ENCODE data around the gene OSBPL3. TPM values are rescaled to one million over a fixed set of nuclear protein-coding genes. Genes with fewer than 3 reads are reported as not detected.
"Not testable (repeated sequence)": the region's sequence is repeated elsewhere in the genome, so short reads cannot be mapped to it uniquely, and the experiment has no call there.

The OSBPL3 gene
- total and polyA plus RNA-seq, 5 experiments from 2014 or later, result 3.4 to 28.4 (median 5.3) TPM

- no peak for DNase-seq
- H3K9me3 Mint-ChIP-seq, result no peaks in the 10 kb centered on the region
- H3K36me3 Mint-ChIP-seq, result peaks cover 13 to 59% (median 41%) of the 10 kb centered on the region in 3 donors
- POLR2A ChIA-PET, result no interaction called here
- no peak overlapping the region for H3K27ac Mint-ChIP-seq
- no peaks in the 10 kb centered on the region for H3K27me3 Mint-ChIP-seq
- no peaks in the 10 kb centered on the region for H3K4me1 Mint-ChIP-seq
- ATAC-seq, result no peak
- no peak overlapping the region for H3K4me3 Mint-ChIP-seq
These were observed 171.5 kb downstream of the OSBPL3 start for GRCh38 chr7:24808518-24808917.

GRCh38 chr7:24802300-24802699 lies 177.7 kb downstream of the OSBPL3 start:
- peak overlapping the region in 1 of 10 donors; percentile 66 for H3K27ac Mint-ChIP-seq
- DNase-seq (no peak), ATAC-seq (no peak)
- POLR2A ChIA-PET, result no interaction called here
- peaks cover 19 to 63% (median 45%) of the 10 kb centered on the region in 3 donors for H3K36me3 Mint-ChIP-seq
- no peaks in the 10 kb centered on the region for H3K27me3 Mint-ChIP-seq
- H3K4me1 Mint-ChIP-seq, result peaks cover 0 to 2% (median 0%) of the 10 kb centered on the region in 4 donors
- no peak overlapping the region for H3K4me3 Mint-ChIP-seq
- H3K9me3 Mint-ChIP-seq, result no peaks in the 10 kb centered on the region

DNA sequence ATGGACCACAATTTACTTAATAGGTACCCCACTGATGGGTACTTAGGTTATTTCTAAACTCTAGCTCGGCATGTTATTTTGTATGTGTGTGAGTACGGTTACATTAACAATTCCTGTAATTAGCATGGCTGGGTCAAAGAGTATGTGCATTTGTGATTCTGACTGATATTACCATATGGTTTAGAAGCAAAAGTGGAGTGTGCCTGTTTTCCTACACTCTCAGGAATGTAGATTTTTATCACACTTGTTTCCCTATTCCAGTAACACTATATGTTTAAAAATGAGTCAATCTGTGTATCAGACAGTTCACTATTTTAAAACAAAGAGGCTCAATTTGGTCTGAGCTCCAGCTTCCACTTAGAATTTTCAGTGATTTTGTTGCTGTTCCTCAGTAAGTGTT lies 178.1 kb downstream of the OSBPL3 start:
- H3K4me1 Mint-ChIP-seq, result peaks cover 0 to 2% (median 0%) of the 10 kb centered on the region in 4 donors
- no peak for ATAC-seq

DNA sequence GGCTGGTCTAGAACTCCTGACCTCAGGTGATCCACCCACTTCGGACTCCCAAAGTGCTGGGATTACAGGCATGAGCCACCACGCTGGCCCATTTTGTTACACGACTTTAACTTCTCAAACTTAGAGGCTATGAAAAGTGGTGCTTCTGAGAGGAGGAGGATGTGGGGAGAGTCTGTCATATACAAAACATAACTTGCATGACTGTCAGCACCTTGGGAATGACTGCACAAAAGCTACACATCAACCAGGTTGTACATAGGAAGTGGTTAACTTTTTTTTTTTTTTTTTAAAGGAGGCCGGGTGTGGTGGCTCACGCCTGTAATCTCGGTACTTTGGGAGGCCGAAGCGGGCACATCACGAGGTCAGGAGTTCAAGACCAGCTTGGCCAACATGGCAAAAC lies 179.3 kb downstream of the OSBPL3 start:
- Mint-ChIP-seq H3K4me3 (no peak overlapping the region), H3K27me3 (no peaks in the 10 kb centered on the region), H3K4me1 (peaks cover 0 to 2% (median 0%) of the 10 kb centered on the region in 4 donors), H3K27ac (no peak overlapping the region), H3K9me3 (no peaks in the 10 kb centered on the region), H3K36me3 (peaks cover 19 to 63% (median 43%) of the 10 kb centered on the region in 3 donors)
- no peak for DNase-seq
- no peak for ATAC-seq
- POLR2A ChIA-PET, result interaction anchor here (0.6 to 0.7 kb wide), 2 partner anchors 92 to 119 kb away, joined by 3 to 5 read pairs; no protein-coding TSS in a partner anchor

More for the DNA sequence above, 178.1 kb downstream of the OSBPL3 start:
- Mint-ChIP-seq H3K36me3 (peaks cover 19 to 66% (median 45%) of the 10 kb centered on the region in 3 donors), H3K9me3 (no peaks in the 10 kb centered on the region), H3K27ac (peak overlapping the region in 1 of 10 donors; percentile 66), H3K27me3 (no peaks in the 10 kb centered on the region), H3K4me3 (no peak overlapping the region)
- no peak for DNase-seq
- POLR2A ChIA-PET, result no interaction called here

DNA sequence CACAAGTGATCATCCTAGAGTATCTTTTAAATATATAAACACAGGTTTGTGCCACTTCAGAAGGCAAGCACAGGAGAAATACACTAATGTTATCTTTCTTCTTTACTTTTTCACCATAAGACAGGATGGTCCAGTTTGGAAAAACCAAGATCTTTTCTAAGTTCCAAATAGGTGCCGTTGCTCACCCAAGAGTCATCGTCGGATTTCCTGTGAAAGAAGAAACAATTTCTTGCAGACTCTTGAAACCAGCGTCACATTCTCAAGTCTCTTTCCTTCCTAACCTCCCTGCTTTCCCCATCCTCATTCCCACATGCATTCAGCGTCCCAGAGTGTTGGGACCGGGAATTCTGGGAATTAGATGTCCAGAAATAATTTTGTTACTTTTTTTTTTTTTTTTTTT lies 179.9 kb downstream of the OSBPL3 start:
- peaks cover 0 to 2% (median under 1%) of the 10 kb centered on the region in 4 donors for H3K4me1 Mint-ChIP-seq
- H3K4me3 Mint-ChIP-seq, result no peak overlapping the region
- POLR2A ChIA-PET, result no interaction called here
- no peaks in the 10 kb centered on the region for H3K9me3 Mint-ChIP-seq
- ATAC-seq, result no peak
- DNase-seq, result no peak
- H3K27ac Mint-ChIP-seq, result no peak overlapping the region
- peaks cover 19 to 62% (median 43%) of the 10 kb centered on the region in 3 donors for H3K36me3 Mint-ChIP-seq
- no peaks in the 10 kb centered on the region for H3K27me3 Mint-ChIP-seq

- Mint-ChIP-seq H3K4me1 (peaks cover 5 to 6% (median 5%) of the 10 kb centered on the region in 4 donors), H3K27ac (no peak overlapping the region), H3K36me3 (peaks cover 19 to 57% (median 40%) of the 10 kb centered on the region in 3 donors), H3K27me3 (no peaks in the 10 kb centered on the region), H3K9me3 (no peaks in the 10 kb centered on the region), H3K4me3 (no peak overlapping the region)
- POLR2A ChIA-PET, result no interaction called here
- DNase-seq (no peak), ATAC-seq (no peak)
These were observed 180.5 kb downstream of the OSBPL3 start for GRCh38 chr7:24799506-24799905.

DNA sequence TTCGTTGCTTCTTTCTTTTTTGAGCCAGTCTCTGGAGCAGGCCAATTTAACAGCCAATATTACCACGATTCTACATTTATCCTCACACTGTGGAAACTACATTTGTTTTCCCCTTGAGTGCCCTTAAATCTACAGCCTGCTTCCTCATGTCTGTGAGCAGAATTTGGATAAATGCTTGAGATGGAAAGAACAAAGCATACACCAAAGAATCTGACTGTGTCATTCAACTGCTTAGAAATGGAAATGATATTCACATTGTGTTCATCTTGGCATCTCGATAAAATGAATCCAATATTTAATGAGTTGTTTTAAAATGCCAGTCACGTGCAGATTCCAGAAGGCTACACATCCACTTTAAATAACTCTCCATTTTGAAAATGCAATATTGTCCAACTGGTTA lies 181.7 kb downstream of the OSBPL3 start:
- H3K36me3 Mint-ChIP-seq, result peaks cover 12 to 44% (median 31%) of the 10 kb centered on the region in 3 donors
- ATAC-seq, result no peak
- H3K27me3 Mint-ChIP-seq, result no peaks in the 10 kb centered on the region
- POLR2A ChIA-PET, result no interaction called here
- H3K27ac Mint-ChIP-seq, result no peak overlapping the region
- H3K4me1 Mint-ChIP-seq, result peaks cover 11 to 16% (median 14%) of the 10 kb centered on the region in 4 donors
- no peak overlapping the region for H3K4me3 Mint-ChIP-seq
- no peaks in the 10 kb centered on the region for H3K9me3 Mint-ChIP-seq
- no peak for DNase-seq

- Mint-ChIP-seq H3K4me1 (peaks cover 11 to 18% (median 14%) of the 10 kb centered on the region in 4 donors), H3K9me3 (no peaks in the 10 kb centered on the region), H3K27me3 (no peaks in the 10 kb centered on the region), H3K4me3 (no peak overlapping the region), H3K27ac (no peak overlapping the region), H3K36me3 (peaks cover 9 to 36% (median 21%) of the 10 kb centered on the region in 3 donors)
- ATAC-seq (no peak), DNase-seq (no peak)
- POLR2A ChIA-PET, result no interaction called here
These were observed 182.7 kb downstream of the OSBPL3 start for GRCh38 chr7:24797270-24797669.

DNA sequence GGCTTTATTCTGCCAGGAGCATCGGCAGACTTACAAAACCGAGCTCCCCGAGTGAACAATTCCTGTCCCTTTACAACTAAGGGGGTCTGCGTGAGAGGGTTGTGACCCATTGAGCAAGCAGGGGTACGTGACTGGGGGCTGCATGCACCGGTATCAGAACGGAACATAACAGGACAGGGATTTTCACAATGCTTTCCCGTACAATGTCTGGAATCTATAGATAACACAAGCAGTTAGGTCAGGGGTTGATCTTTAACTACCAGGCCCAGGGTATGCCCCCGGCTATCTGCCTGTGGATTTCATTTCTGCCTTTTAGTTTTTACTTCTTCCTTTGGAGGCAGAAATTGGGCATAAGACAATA lies 184.6 kb downstream of the OSBPL3 start:
- Mint-ChIP-seq H3K9me3 (no peaks in the 10 kb centered on the region), H3K27ac (no peak overlapping the region), H3K4me3 (no peak overlapping the region), H3K4me1 (peaks cover 9 to 18% (median 14%) of the 10 kb centered on the region in 4 donors), H3K27me3 (no peaks in the 10 kb centered on the region), H3K36me3 (peaks cover 0 to 22% (median 6%) of the 10 kb centered on the region in 3 donors)
- ATAC-seq (no peak), DNase-seq (no peak)
- POLR2A ChIA-PET, result no interaction called here

- H3K27me3 Mint-ChIP-seq, DNase-seq, ATAC-seq, H3K9me3 Mint-ChIP-seq, H3K4me3 Mint-ChIP-seq, POLR2A ChIA-PET: not testable (repeated sequence)
- Mint-ChIP-seq H3K36me3 (peaks cover 0 to 17% (median 6%) of the 10 kb centered on the region in 3 donors), H3K4me1 (peaks cover 9 to 18% (median 14%) of the 10 kb centered on the region in 4 donors), H3K27ac (peak overlapping the region in 2 of 10 donors; percentile 8 to 87)
These were observed 185.1 kb downstream of the OSBPL3 start for GRCh38 chr7:24794751-24795406.

DNA sequence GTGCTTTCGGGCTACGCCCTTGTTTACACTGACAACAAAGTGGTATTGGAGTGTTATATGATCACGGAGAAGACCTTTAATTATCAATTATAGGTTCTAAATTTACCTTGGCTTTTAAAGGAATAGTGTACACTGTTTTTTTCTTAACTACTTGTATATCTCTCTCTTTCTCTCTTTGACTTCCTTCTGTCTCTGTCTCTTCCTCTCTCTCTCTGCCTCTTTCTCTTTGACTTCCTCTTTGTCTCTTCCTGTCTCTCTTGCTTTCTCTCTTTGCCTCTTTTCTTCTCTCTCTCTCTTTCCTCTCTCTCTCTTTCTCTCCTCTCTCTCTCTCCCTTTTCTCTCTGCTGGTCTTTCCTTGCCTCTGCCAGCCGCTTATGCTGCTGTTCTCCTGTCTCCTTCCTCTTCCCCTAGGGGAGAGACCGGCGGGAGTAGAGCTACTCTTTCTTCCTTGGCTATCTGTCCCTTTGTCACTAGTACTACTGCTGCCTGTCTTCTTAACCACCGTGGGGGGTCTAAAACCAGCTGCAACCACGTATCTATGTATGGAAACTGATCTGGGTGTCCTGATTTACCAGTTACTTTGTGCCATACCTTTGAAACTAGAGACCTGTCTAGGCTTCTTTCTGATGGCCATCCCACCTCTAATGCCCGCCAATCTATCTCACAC lies 185.9 kb downstream of the OSBPL3 start:
- peak overlapping the region in 6 of 10 donors; percentile 8 to 87 (median 39) for H3K27ac Mint-ChIP-seq
- peaks cover 9 to 18% (median 14%) of the 10 kb centered on the region in 4 donors for H3K4me1 Mint-ChIP-seq
- peaks cover 0 to 9% (median 0%) of the 10 kb centered on the region in 9 donors for H3K9me3 Mint-ChIP-seq
- DNase-seq (no peak), ATAC-seq (no peak)
- POLR2A ChIA-PET, result no interaction called here
- H3K27me3 Mint-ChIP-seq, result peaks cover 0 to 2% (median 0%) of the 10 kb centered on the region in 5 donors
- peaks cover 0 to 16% (median 6%) of the 10 kb centered on the region in 3 donors for H3K36me3 Mint-ChIP-seq
- H3K4me3 Mint-ChIP-seq, result no peak overlapping the region

GRCh38 chr7:24788961-24789576 lies 190.9 kb downstream of the OSBPL3 start:
- Mint-ChIP-seq H3K9me3 (peaks cover 0 to 16% (median 0%) of the 10 kb centered on the region in 9 donors), H3K27me3 (peaks cover 0 to 5% (median 0%) of the 10 kb centered on the region in 5 donors), H3K4me1 (peaks cover 3 to 12% (median 4%) of the 10 kb centered on the region in 4 donors), H3K36me3 (peaks cover 2 to 3% (median 2%) of the 10 kb centered on the region in 3 donors), H3K4me3 (no peak overlapping the region), H3K27ac (no peak overlapping the region)
- DNase-seq (no peak), ATAC-seq (no peak)
- POLR2A ChIA-PET, result no interaction called here

- H3K27ac Mint-ChIP-seq, result no peak overlapping the region
- H3K27me3 Mint-ChIP-seq, result peaks cover 0 to 5% (median 0%) of the 10 kb centered on the region in 5 donors
- DNase-seq (no peak), ATAC-seq (no peak)
- POLR2A ChIA-PET, result no interaction called here
- H3K4me3 Mint-ChIP-seq, result no peak overlapping the region
- peaks cover 2 to 7% (median 5%) of the 10 kb centered on the region in 3 donors for H3K36me3 Mint-ChIP-seq
- H3K9me3 Mint-ChIP-seq, result peaks cover 0 to 25% (median 6%) of the 10 kb centered on the region in 9 donors
- H3K4me1 Mint-ChIP-seq, result peaks cover 0 to 6% (median 1%) of the 10 kb centered on the region in 4 donors
These were observed 191.9 kb downstream of the OSBPL3 start for GRCh38 chr7:24788075-24788474.

All from naive thymus-derived CD8-positive, alpha-beta T cell (primary cell).